Thoracic aorta (tissue), 2 donors: ENCODE results near the gene TEKT4. TPM values are rescaled to one million over a fixed set of nuclear protein-coding genes. Genes with fewer than 3 reads are reported as not detected.
"Not testable (repeated sequence)": the region's sequence is repeated elsewhere in the genome, so short reads cannot be mapped to it uniquely, and the experiment has no call there.

Experiments
- ATAC-seq: fragments of 150-250 bp; one replicate; pipeline ENCODE4 v1.8.0; 2017; ENCODE audit warnings: low read depth; ENCODE audit not compliant: insufficient number of reproducible peaks, low FRiP score
- DNase-seq: peaks from one replicate; pipeline ENCODE4 v3.0.0-alpha.2; 2020; ENCODE audit warnings: low spot score
- H3K27ac ChIP-seq, 2 donors: fragments of 200-600 bp; sonication (generic); 1 replicate in 1 of 2; 2 replicates in 1 of 2; pipeline ENCODE4 v1.5.1; 2016; ENCODE audit warnings: mild to moderate bottlenecking in 2 of 2, moderate library complexity in 2 of 2
- H3K27me3 ChIP-seq: fragments of 200-600 bp; sonication (generic); replicated peaks from 2 replicates; pipeline ENCODE4 v1.6.0; 2016; ENCODE audit warnings: mild to moderate bottlenecking; ENCODE audit not compliant: insufficient read depth
- H3K36me3 ChIP-seq: fragments of 200-600 bp; sonication (generic); one replicate; pipeline ENCODE4 v1.5.1; 2016
- H3K4me1 ChIP-seq, 2 donors: fragments of 200-600 bp; sonication (generic); 1 replicate in 1 of 2; 2 replicates in 1 of 2; pipeline versions ENCODE4 v1.5.1 to v1.6.0; 2016; ENCODE audit warnings: low read depth in 2 of 2, mild to moderate bottlenecking in 1 of 2; ENCODE audit not compliant: control insufficient read depth in 1 of 2
- H3K4me3 ChIP-seq: fragments of 200-600 bp; sonication (generic); 2 replicates; pipeline ENCODE4 v1.5.1; 2016; ENCODE audit warnings: mild to moderate bottlenecking
- H3K9me3 ChIP-seq: fragments of 200-600 bp; sonication (generic); 2 replicates; pipeline ENCODE4 v1.5.1; 2016
- CTCF ChIP-seq: fragments of 200-600 bp; sonication (generic); IDR thresholded peaks from one replicate; pipeline ENCODE4 v1.5.1; 2019; ENCODE audit warnings: antibody characterized with exemption
- total RNA-seq, 2 donors: library from RNA; depleted of rRNA; stranded (reverse); fragments of >200 nt; gene quantifications; one replicate each; pipeline versions ENCODE4 v1.1.0 to v1.2.3, GENCODE V29; 2016

The TEKT4 gene
- total RNA-seq, 2 donors from 2014 or later: not detected

GRCh38 chr2:94879982-94880377 lies 8.8 kb downstream of the TEKT4 start:
- Histone ChIP-seq H3K9me3 (no peaks in the 10 kb centered on the region), H3K4me1 (no peaks in the 10 kb centered on the region), H3K27ac (no peak overlapping the region), H3K4me3 (no peak overlapping the region), H3K36me3 (no peaks in the 10 kb centered on the region), H3K27me3 (no peaks in the 10 kb centered on the region)
- no peak for DNase-seq
- no peak for ATAC-seq
- TF ChIP-seq CTCF: no peak

GRCh38 chr2:94880507-94880906 lies 9.3 kb downstream of the TEKT4 start:
- Histone ChIP-seq H3K36me3 (no peaks in the 10 kb centered on the region), H3K4me3 (no peak overlapping the region), H3K27ac (no peak overlapping the region), H3K9me3 (no peaks in the 10 kb centered on the region), H3K4me1 (no peaks in the 10 kb centered on the region), H3K27me3 (no peaks in the 10 kb centered on the region)
- no peak for ATAC-seq
- no peak for DNase-seq
- TF ChIP-seq CTCF: no peak

GRCh38 chr2:94881070-94881469 lies 9.8 kb downstream of the TEKT4 start:
- H3K9me3 ChIP-seq: no peaks in the 10 kb centered on the region
- H3K4me1 ChIP-seq: no peaks in the 10 kb centered on the region
- no peak for TF ChIP-seq CTCF

GRCh38 chr2:94890234-94890633 lies 19.0 kb downstream of the TEKT4 start:
- TF ChIP-seq CTCF: no peak
- Histone ChIP-seq H3K4me1 (no peaks in the 10 kb centered on the region), H3K36me3 (no peaks in the 10 kb centered on the region), H3K9me3 (no peaks in the 10 kb centered on the region), H3K4me3 (no peak overlapping the region), H3K27ac (no peak overlapping the region), H3K27me3 (no peaks in the 10 kb centered on the region)
- ATAC-seq (no peak), DNase-seq (no peak)

More at GRCh38 chr2:94881070-94881469, 9.8 kb downstream of the TEKT4 start:
- H3K36me3 ChIP-seq: no peaks in the 10 kb centered on the region
- no peak overlapping the region for H3K4me3 ChIP-seq
- H3K27me3 ChIP-seq: no peaks in the 10 kb centered on the region
- ATAC-seq: no peak
- no peak for DNase-seq
- no peak overlapping the region for H3K27ac ChIP-seq

- H3K36me3 ChIP-seq, H3K9me3 ChIP-seq, H3K4me1 ChIP-seq, DNase-seq, H3K27ac ChIP-seq, H3K4me3 ChIP-seq, H3K27me3 ChIP-seq, ATAC-seq: not testable (repeated sequence)
Measured at GRCh38 chr2:94895273-94895672, 24.0 kb downstream of the TEKT4 start.

- not testable (repeated sequence) for H3K27me3 ChIP-seq
Measured at GRCh38 chr2:94906976-94907375, 35.7 kb downstream of the TEKT4 start.

More at GRCh38 chr2:94906976-94907375, 35.7 kb downstream of the TEKT4 start:
- H3K4me3 ChIP-seq, ATAC-seq, H3K27ac ChIP-seq, DNase-seq, H3K9me3 ChIP-seq, H3K36me3 ChIP-seq, H3K4me1 ChIP-seq: not testable (repeated sequence)
